Measurements from ENCODE around the gene DDX55.

DDX55 gene

DNA sequence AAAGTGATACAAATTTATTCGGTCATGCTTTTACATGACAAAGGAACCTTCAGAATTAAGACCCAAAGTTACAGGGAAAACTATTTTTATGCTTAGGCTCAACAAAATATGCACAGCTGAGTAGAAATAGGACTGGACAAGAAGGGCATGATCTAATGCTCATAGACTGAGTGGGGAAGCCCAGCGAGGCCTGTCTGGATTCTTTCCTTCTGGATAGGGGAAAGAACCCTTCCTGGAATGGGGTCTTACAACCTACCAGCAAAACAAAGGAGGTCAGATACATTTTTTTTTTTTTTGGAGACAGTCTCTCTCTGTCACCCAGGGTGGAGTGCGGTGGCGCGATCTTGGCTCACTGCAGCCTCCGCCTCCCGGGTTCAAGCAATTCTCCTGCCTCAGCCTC, 2.2 kb upstream of the DDX55 start:
- TF ChIP-seq GATA2 (IDR thresholded peaks at IDR 0.05; ENCODE audit: low read depth, low read length) (no peak), GATA3 (IDR thresholded peaks at IDR 0.05; ENCODE audit: low read depth, low read length) (no peak)

DNA sequence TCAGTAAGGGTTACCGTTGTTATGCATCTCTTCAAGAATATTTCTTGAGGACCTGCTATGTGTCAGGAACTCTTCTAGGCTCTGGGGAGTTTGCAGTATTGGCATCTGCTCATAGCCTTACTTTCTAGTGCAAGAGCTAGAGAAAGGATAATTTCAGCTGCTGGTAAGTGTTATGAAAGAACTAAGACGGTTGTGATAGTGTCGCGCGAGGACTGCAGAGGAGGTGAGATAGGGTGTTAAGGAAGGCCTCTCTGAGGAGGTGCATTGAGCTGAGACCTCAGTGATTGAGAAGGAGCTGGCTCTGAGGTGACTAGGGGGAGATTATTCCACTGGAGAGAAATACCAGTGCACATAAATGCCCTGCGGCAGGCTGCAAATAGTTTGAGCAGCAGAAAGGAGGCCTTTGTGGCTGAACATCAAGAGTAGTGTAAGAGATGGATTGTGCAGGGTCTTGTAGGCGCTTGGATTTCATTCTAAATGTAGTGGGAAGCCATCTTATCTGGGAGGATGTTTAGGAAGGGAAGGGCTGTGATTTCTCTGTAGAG, 824 bp downstream of the DDX55 start:
- TF ChIP-seq GATA2 (IDR thresholded peaks at IDR 0.05; ENCODE audit: low read depth, low read length) (no peak), GATA3 (IDR thresholded peaks at IDR 0.05; ENCODE audit: low read depth, low read length) (no peak)

DNA sequence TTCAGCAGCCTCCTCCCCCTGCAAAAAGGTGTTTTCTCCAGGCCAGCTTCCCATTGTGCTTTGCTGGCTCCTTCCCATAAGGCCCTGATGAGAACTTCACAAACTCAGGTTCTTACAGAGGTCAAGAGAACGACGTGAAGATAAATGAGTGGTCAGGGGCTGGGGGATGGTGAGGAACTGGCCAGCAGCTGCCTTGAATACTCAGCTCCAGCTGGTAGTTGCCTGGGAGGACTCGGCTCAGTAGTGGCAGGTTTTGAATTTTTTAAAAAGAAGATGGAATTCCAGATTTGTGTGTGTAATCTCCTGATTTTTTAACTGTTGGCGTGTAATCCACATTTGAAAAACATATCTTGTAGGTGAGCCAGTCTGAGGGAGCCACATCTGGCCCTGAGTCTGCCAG, 5.9 kb downstream of the DDX55 start:
- TF ChIP-seq GATA2 (IDR thresholded peaks at IDR 0.05; ENCODE audit: low read depth, low read length) = no peak
- no peak for TF ChIP-seq GATA3 (IDR thresholded peaks at IDR 0.05; ENCODE audit: low read depth, low read length)

DNA sequence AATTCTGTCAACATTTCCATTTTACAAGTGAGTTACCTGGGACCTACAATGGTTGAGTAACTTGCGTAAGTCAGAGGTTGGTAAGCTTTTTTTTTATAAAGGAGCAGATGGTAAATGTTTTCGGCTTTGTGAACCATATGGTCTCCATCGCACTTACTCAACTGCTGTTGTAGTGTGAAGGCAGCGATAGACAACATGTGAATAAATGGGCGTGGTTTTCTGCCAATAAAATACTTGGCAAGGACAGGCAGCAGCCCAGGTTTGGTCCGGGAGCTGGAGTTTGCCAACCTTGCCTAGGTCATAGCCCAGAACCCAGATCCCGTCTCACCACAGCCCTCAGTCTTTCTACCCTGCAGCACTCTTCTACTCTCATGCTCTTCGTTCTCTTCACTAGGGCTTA, 6.3 kb downstream of the DDX55 start:
- no peak for TF ChIP-seq GATA3 (IDR thresholded peaks at IDR 0.05; ENCODE audit: low read depth, low read length)
- TF ChIP-seq GATA2 (IDR thresholded peaks at IDR 0.05; ENCODE audit: low read depth, low read length) = no peak

DNA sequence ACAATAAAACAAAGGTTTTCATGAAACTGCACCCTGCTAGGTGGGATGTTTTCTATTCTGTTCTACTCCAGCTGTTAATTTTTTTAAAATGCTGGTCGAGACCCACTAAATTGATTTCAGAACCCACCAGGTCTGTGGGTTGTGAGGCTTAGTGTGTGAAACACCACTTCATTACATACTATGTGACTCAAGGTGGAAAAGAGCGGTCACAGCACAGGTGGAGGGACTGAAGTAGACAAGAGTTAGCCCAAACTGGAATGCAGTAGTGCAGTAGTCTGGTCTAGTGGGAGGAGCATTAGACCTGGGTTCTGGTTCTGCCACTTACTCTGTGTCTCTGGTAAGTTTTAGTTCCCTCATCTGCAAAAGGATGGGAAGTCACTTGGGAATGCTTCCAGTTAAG, 12.2 kb downstream of the DDX55 start:
- TF ChIP-seq GATA3 (IDR thresholded peaks at IDR 0.05; ENCODE audit: low read depth, low read length) (no peak), GATA2 (IDR thresholded peaks at IDR 0.05; ENCODE audit: low read depth, low read length) (no peak)

DNA sequence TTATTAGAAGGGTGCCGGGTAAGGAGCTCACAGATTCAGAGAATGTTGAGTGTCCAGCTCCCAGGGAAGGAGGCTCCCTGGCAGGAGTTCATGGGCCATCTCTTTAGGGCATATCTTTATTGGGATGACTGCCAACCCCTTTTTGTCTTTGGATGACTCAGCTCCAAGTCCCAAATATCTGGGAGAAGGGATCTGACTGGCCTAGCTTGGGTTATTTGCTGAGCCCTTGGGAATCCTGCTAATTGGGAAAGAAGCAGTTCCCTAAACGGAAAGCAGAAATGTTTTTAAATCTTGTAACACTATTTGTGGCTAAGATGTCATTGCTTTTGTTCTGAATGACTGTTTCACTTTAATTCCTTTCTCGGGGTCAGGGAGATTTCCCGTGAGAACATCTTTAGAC, 12.6 kb downstream of the DDX55 start:
- TF ChIP-seq GATA3 (IDR thresholded peaks at IDR 0.05; ENCODE audit: low read depth, low read length) (no peak), GATA2 (IDR thresholded peaks at IDR 0.05; ENCODE audit: low read depth, low read length) (no peak)

GRCh38 chr12:123617144-123617543, 15.2 kb downstream of the DDX55 start:
- no peak for TF ChIP-seq GATA2 (IDR thresholded peaks at IDR 0.05; ENCODE audit: low read depth, low read length)
- no peak for TF ChIP-seq GATA3 (IDR thresholded peaks at IDR 0.05; ENCODE audit: low read depth, low read length)

DNA sequence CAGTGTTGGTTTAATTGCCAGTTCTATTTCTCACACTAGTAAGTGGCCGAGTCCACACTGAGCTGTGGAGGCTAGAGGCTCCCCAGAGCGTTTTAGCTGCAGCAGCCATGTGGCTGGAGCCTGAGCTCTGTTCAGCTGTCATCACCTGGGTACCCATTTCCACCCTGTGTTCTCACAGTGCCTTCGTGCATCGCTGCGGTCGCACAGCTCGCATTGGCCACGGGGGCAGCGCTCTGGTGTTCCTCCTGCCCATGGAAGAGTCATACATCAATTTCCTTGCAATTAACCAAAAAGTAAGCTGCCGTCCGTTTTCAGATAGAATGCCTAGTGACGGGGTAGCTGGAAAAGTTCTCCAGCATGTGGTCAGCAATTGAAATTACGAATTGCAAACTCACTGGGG, 15.7 kb downstream of the DDX55 start:
- TF ChIP-seq GATA2 (IDR thresholded peaks at IDR 0.05; ENCODE audit: low read depth, low read length) (no peak), GATA3 (IDR thresholded peaks at IDR 0.05; ENCODE audit: low read depth, low read length) (no peak)

DNA sequence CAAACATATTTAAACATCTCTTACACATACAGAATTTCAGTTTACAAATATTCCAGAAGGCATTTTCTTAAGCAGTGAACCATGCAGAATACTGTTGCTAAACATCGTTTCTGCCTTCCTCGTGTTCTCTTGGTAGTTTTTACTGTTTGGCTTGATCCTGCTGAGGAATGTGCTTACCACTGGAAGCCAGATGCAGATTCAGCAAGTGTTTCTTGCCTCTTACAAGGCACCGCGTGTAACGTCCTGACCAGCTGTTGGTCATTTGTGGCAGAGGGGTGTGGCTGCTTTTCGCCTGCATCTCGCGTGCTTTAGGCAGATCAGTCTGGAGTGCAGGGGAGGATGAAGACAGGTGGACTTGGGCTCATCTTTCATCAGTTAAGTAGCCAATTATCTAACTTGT, 19.2 kb downstream of the DDX55 start:
- TF ChIP-seq GATA3 (IDR thresholded peaks at IDR 0.05; ENCODE audit: low read depth, low read length) = no peak
- no peak for TF ChIP-seq GATA2 (IDR thresholded peaks at IDR 0.05; ENCODE audit: low read depth, low read length)

GRCh38 chr12:123621619-123622530, 20.0 kb downstream of the DDX55 start:
- TF ChIP-seq GATA2 (IDR thresholded peaks at IDR 0.05; ENCODE audit: low read depth, low read length) (no peak), GATA3 (IDR thresholded peaks at IDR 0.05; ENCODE audit: low read depth, low read length) (no peak)

- TF ChIP-seq GATA2 (IDR thresholded peaks at IDR 0.05; ENCODE audit: low read depth, low read length) (no peak), GATA3 (IDR thresholded peaks at IDR 0.05; ENCODE audit: low read depth, low read length) (no peak)
Observed at GRCh38 chr12:123633379-123634141, 31.7 kb downstream of the DDX55 start, which contains the start of the genes EIF2B1 and GTF2H3. Gene EIF2B1 (minus strand): TSS chr12:123633686. CDS start chr12:123633557, 129 bp downstream. Gene GTF2H3 (plus strand): TSS chr12:123633829. CDS start chr12:123633860, 31 bp downstream.

GRCh38 chr12:123634142-123634561, 32.3 kb downstream of the DDX55 start:
- no peak for TF ChIP-seq GATA3 (IDR thresholded peaks at IDR 0.05; ENCODE audit: low read depth, low read length)
- no peak for TF ChIP-seq GATA2 (IDR thresholded peaks at IDR 0.05; ENCODE audit: low read depth, low read length)

GRCh38 chr12:123643911-123644310, 42.0 kb downstream of the DDX55 start:
- TF ChIP-seq GATA2 (IDR thresholded peaks at IDR 0.05; ENCODE audit: low read depth, low read length) = no peak
- no peak for TF ChIP-seq GATA3 (IDR thresholded peaks at IDR 0.05; ENCODE audit: low read depth, low read length)

GRCh38 chr12:123645380-123645779, 43.5 kb downstream of the DDX55 start:
- TF ChIP-seq GATA3 (IDR thresholded peaks at IDR 0.05; ENCODE audit: low read depth, low read length) = no peak
- TF ChIP-seq GATA2 (IDR thresholded peaks at IDR 0.05; ENCODE audit: low read depth, low read length) = no peak

Data from SH-SY5Y (cell line).